NCI-H748 (cell line): ENCODE data around the gene CCDC81.
A peak's percentile ranks its signal among the peaks of the same experiment; 100 is the strongest.
"Not testable (repeated sequence)": the region's sequence is repeated elsewhere in the genome, so short reads cannot be mapped to it uniquely, and the experiment has no call there.

Source experiments
- DNase-seq: peaks from one replicate; lab custom pipeline; 2025; ENCODE audit not compliant: unreplicated experiment; lab: John Stamatoyannopoulos, UW

Gene CCDC81

GRCh38 chr11:86374586-86374985 is at the start of gene CCDC81:
Gene CCDC81, plus strand, starts transcription at chr11:86374887. Its CDS starts 277 bp downstream, at chr11:86375164.
- peak; percentile 69 for DNase-seq

GRCh38 chr11:86335131-86335767 is 39.4 kb upstream of the CCDC81 start:
- DNase-seq, result no peak

- no peak for DNase-seq
Observed at GRCh38 chr11:86337227-86337626, 37.5 kb upstream of the CCDC81 start.

- no peak for DNase-seq
Observed at GRCh38 chr11:86341382-86341781, 33.3 kb upstream of the CCDC81 start.

GRCh38 chr11:86346513-86346912 is 28.2 kb upstream of the CCDC81 start:
- DNase-seq, result no peak

GRCh38 chr11:86355256-86355655 is 19.4 kb upstream of the CCDC81 start:
- no peak for DNase-seq

GRCh38 chr11:86357412-86357811 is 17.3 kb upstream of the CCDC81 start:
- DNase-seq, result not testable (repeated sequence)

- no peak for DNase-seq
Observed at GRCh38 chr11:86358720-86359119, 16.0 kb upstream of the CCDC81 start.

GRCh38 chr11:86360775-86361395 is 13.8 kb upstream of the CCDC81 start:
- DNase-seq, result no peak

GRCh38 chr11:86363424-86363823 is 11.3 kb upstream of the CCDC81 start:
- no peak for DNase-seq

GRCh38 chr11:86365546-86365945 is 9.1 kb upstream of the CCDC81 start:
- no peak for DNase-seq

GRCh38 chr11:86369668-86370067 is 5.0 kb upstream of the CCDC81 start:
- no peak for DNase-seq

GRCh38 chr11:86370171-86370570 is 4.5 kb upstream of the CCDC81 start:
- DNase-seq, result peak; percentile 79

GRCh38 chr11:86370922-86371594 is 3.6 kb upstream of the CCDC81 start:
- no peak for DNase-seq

- DNase-seq, result no peak
Observed at GRCh38 chr11:86372041-86372440, 2.6 kb upstream of the CCDC81 start.

GRCh38 chr11:86372586-86372985 is 2.1 kb upstream of the CCDC81 start:
- DNase-seq, result no peak

GRCh38 chr11:86374069-86374468 is 618 bp upstream of the CCDC81 start:
- DNase-seq, result no peak

- DNase-seq, result no peak
Observed at GRCh38 chr11:86377972-86378371, 3.3 kb downstream of the CCDC81 start.

GRCh38 chr11:86380295-86381059 is 5.8 kb downstream of the CCDC81 start:
- DNase-seq, result no peak

GRCh38 chr11:86383041-86383955 is 8.6 kb downstream of the CCDC81 start:
- no peak for DNase-seq

- DNase-seq, result no peak
Observed at GRCh38 chr11:86386283-86386682, 11.6 kb downstream of the CCDC81 start.
